ENCODE measurements around the gene C1orf115.

DNA sequence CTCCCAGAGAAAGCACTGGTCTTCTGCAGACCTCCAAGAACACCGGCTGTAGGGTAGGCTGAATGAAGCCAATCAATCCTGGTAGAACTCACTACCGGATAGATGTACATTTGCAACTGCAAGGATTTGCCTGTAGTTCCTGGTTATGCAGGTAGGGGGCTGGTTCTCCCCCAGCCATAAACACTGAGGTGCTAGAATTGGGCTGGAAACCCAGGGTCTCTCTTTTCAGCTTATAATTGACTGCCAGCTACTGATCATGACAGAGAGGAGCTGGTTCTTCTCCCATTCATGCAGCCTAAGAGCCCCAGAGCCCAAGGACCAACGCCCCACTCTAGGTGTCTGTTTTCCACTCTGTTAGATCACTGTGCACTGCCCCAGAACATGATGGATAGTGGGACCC is 36.5 kb downstream of the C1orf115 start:
- TF ChIP-seq, protein P1, sequence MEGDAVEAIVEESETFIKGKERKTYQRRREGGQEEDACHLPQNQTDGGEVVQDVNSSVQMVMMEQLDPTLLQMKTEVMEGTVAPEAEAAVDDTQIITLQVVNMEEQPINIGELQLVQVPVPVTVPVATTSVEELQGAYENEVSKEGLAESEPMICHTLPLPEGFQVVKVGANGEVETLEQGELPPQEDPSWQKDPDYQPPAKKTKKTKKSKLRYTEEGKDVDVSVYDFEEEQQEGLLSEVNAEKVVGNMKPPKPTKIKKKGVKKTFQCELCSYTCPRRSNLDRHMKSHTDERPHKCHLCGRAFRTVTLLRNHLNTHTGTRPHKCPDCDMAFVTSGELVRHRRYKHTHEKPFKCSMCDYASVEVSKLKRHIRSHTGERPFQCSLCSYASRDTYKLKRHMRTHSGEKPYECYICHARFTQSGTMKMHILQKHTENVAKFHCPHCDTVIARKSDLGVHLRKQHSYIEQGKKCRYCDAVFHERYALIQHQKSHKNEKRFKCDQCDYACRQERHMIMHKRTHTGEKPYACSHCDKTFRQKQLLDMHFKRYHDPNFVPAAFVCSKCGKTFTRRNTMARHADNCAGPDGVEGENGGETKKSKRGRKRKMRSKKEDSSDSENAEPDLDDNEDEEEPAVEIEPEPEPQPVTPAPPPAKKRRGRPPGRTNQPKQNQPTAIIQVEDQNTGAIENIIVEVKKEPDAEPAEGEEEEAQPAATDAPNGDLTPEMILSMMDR (IDR thresholded peaks at IDR 0.05): no peak
- TF ChIP-seq POLR2A (IDR thresholded peaks at IDR 0.05) (no peak), POLR2AphosphoS5 (IDR thresholded peaks at IDR 0.05) (no peak)

Measured in sigmoid colon (tissue), 4 donors.